GM10248 (cell line): Measurements from ENCODE around the gene HAGHL.

Source experiments
- CTCF ChIA-PET: fragments of 300-600 bp; sonication (Branson Sonifier 250); formaldehyde crosslinking; extraction: SDS; loops from one replicate; lab custom pipeline; 2021; ENCODE audit warnings: antibody characterized with exemption; lab: Yijun Ruan, JAX
- POLR2A ChIA-PET: fragments of 350-650 bp; sonication (Branson Sonifier 250); formaldehyde crosslinking; extraction: SDS; loops from one replicate; lab custom pipeline; 2020; ENCODE audit warnings: antibody characterized with exemption; lab: Yijun Ruan, JAX
- DNase-seq: peaks from one replicate; pipeline ENCODE4 v3.0.0; 2012; ENCODE audit errors: extremely low spot score
- TF ChIP-seq, protein P1 (sequence below): IDR thresholded peaks from 2 replicates; pipeline ENCODE4 v1.5.1; 2012; ENCODE audit warnings: mild to moderate bottlenecking, low read depth; ENCODE audit errors: extremely low read depth, missing control alignments, control extremely low read depth

Gene HAGHL

DNA sequence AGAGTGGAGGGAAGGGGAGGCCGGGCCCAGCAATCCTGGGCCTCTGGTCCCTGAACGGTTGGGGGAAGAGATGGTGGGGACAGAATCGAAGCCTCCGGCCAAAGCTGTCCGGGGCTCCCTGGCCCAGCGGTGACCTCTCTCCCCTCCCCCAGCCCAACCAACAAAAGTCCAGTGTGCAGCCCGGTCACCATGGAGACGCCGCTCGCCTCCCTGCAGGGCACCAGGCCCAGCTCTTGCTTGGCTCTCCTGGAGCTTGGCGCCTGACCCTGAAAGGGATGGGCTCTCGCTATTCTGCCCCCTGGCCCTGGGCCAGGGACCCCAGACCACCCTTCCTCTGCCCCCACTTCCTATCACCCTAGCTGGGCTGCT, 10.7 kb upstream of the HAGHL start:
- no peak for DNase-seq
- ChIA-PET POLR2A (interaction anchor here (1.8 kb wide), 1 partner anchor 72 kb away, joined by 5 read pairs; the partner anchor contains the start of genes CHTF18 and RPUSD1), CTCF (interaction anchor here (0.7 to 8.3 kb wide), 7 partner anchors 9 to 387 kb away, joined by 3 to 169 read pairs (median 5); partner anchors contain the start of genes CCDC78, CHTF18, HAGHL and RPUSD1)
- TF ChIP-seq, protein P1, sequence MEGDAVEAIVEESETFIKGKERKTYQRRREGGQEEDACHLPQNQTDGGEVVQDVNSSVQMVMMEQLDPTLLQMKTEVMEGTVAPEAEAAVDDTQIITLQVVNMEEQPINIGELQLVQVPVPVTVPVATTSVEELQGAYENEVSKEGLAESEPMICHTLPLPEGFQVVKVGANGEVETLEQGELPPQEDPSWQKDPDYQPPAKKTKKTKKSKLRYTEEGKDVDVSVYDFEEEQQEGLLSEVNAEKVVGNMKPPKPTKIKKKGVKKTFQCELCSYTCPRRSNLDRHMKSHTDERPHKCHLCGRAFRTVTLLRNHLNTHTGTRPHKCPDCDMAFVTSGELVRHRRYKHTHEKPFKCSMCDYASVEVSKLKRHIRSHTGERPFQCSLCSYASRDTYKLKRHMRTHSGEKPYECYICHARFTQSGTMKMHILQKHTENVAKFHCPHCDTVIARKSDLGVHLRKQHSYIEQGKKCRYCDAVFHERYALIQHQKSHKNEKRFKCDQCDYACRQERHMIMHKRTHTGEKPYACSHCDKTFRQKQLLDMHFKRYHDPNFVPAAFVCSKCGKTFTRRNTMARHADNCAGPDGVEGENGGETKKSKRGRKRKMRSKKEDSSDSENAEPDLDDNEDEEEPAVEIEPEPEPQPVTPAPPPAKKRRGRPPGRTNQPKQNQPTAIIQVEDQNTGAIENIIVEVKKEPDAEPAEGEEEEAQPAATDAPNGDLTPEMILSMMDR, result no peak

DNA sequence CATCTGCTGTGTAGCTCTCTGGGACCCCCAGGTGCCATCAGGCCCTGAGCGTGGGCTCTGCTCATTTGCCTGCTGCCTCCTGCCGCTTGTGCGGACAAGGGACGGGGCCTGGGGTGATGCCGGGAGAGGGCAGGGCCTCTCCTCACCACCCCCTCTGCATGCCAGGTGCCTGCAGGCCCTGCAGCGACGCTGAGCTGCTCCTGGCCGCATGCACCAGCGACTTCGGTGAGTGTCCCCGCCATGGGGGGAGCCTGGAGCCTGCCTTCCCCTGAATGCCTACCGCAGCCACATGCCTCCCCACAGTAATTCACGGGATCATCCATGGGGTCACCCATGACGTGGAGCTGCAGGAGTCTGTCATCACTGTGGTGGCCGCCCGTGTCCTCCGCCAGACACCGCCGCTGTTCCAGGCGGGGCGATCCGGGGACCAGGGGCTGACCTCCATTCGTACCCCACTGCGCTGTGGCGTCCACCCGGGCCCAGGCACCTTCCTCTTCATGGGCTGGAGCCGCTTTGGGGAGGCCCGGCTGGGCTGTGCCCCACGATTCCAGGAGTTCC, 10.1 kb upstream of the HAGHL start:
- POLR2A ChIA-PET, result no interaction called here
- TF ChIP-seq, protein P1, result no peak
- CTCF ChIA-PET, result interaction anchor here (1.5 to 8.3 kb wide), 4 partner anchors 9 to 325 kb away, joined by 3 to 169 read pairs (median 10); partner anchors contain the start of genes CCDC78, CHTF18, HAGHL and RPUSD1
- DNase-seq, result no peak

DNA sequence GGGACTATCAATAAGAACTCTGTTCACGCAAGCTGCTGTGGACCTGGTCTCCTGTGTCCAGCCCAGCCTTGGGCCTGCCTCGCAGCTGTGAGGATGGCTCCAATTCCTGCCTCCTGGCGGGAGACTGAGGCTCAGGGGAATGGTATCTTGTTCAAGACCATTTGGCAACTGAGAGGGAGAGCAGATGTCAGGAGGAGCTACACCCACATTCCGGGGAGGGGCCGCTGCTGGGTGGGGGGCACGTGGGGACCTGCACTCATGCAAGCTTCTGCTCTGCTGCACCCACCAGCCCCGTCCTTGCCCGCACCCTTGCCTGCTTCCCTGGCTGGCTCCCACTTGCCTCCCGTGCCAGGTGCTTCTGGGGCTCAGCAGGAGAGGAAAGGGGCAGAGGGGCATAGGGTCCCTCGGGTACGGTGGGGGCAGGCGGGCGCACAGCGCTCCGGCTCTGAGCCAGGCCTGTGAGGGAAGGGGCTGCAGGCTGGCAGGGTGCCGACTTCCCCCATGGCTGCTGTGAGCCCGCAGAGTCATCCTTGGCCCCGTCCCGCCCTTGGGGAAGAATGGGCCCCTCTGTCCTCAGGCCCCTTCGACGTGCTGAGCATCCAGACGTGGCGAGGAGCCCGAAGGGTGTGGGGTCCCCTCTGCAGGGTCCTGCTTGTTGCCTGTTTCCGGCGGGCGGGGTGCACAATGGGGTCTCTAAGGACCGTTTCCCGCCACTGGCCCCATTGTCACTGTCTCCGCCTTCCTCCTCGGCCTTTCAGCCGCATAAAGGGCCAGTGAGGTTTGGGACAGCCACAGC, 9.3 kb upstream of the HAGHL start:
- TF ChIP-seq, protein P1, result no peak
- no peak for DNase-seq
- ChIA-PET POLR2A (no interaction called here), CTCF (interaction anchor here (2.7 to 8.3 kb wide), 2 partner anchors 19 to 67 kb away, joined by 9 to 169 read pairs; partner anchors contain the start of genes CHTF18 and RPUSD1)

DNA sequence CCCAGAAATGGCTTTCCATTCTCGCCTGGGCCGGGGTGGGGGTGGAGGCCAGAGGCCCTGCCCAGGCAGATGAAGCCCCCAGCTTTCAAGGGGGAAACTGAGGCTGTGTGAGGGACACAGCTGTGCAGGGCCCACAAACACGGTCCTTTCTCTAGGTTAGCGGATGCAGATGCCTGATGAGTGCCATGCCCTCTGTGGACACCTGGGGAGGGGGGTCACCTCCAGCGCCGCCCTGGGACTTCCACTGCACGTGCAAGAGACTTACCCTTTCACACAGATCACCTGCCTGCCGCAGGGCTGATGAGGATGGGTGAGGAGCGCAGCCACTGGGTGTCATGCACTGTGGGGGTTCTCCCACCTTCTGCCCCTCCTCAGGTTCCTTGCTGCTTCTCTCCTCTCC, 8.5 kb upstream of the HAGHL start:
- DNase-seq, result no peak
- ChIA-PET POLR2A (no interaction called here), CTCF (no interaction called here)
- TF ChIP-seq, protein P1, result no peak

DNA sequence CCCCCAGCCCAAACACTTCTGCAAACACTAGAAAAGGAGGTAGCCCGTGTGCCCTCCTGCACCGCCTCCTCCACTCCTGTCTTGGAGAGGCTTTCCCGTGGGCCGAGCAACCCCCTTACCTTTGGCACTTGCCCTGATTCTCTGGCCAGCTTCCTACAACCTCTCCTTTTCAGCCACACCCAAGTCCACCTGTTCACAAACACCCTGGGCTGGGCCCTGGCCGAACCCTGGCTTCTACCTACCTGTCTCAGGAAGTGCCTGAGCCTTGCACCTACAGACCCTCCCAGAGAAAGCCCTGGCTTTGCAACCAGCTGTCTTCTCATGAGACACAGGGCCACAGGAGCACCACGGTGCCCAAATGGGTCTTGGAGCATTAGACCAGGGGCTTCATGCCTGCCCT, 8.0 kb upstream of the HAGHL start:
- no peak for DNase-seq
- POLR2A ChIA-PET, result no interaction called here
- TF ChIP-seq, protein P1, result no peak
- CTCF ChIA-PET, result interaction anchor here (1.4 to 3.8 kb wide), 5 partner anchors 15 to 66 kb away, joined by 3 to 31 read pairs (median 7); no protein-coding TSS in a partner anchor

DNA sequence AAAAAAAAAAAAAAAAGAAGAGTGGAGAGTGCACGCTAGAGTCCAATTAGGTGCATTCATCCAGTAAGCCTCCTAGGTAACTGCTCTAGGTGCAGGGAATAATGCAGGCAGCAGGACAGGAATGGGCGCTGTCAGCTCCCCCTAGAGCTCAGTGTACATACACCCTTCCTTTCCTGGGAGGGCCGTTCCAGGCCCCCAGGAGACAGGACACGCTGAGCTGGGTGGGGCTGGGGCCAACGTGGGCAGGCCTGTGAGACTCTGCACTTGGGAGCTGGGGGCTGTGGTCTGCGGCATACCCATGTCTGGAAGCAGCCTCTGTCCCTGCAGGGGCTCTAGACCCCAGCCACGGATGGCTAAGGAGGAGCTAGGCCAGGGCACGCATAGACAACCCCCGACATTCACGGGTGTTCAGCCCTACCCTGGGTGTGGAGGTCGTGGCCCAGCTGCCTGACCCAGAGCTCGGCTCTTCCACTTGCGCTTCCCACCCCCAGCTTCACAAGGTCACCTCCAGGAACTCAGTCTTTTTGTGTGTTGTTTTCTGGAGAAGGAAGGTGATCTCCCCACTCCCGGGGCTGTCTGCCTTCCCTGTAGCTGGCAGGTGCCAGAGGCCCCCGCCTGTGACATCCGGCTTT, 7.0 kb upstream of the HAGHL start:
- DNase-seq, result no peak
- ChIA-PET POLR2A (no interaction called here), CTCF (interaction anchor here (0.8 to 8.0 kb wide), 14 partner anchors 8 to 384 kb away, joined by 3 to 59 read pairs (median 5); partner anchors contain the start of genes CIAO3 and MSLN)
- TF ChIP-seq, protein P1, result peak; percentile 28
